Cardiac fibroblast (primary cell): ENCODE results near the gene SVIL.
A peak's percentile ranks its signal among the peaks of the same experiment; 100 is the strongest.

Experiments used
- DNase-seq, 2 donors: peaks; one replicate each; pipeline versions ENCODE4 v3.0.0 to v3.0.0-alpha.2; 2010; ENCODE audit warnings: low read depth in 2 of 2
- H3K4me3 ChIP-seq, 2 donors: replicated peaks in 1 of 2; 1 replicate in 1 of 2; 2 replicates in 1 of 2; pipeline ENCODE4 v1.5.1; 2011; ENCODE audit warnings: low read depth in 2 of 2, low read length in 2 of 2, mild to moderate bottlenecking in 2 of 2, moderate library complexity in 1 of 2
- TF ChIP-seq, protein P1 (sequence below): IDR thresholded peaks from one replicate; pipeline ENCODE4 v1.5.1; 2011; ENCODE audit warnings: low read depth, mild to moderate bottlenecking, low read length, inconsistent platforms

SVIL gene

DNA sequence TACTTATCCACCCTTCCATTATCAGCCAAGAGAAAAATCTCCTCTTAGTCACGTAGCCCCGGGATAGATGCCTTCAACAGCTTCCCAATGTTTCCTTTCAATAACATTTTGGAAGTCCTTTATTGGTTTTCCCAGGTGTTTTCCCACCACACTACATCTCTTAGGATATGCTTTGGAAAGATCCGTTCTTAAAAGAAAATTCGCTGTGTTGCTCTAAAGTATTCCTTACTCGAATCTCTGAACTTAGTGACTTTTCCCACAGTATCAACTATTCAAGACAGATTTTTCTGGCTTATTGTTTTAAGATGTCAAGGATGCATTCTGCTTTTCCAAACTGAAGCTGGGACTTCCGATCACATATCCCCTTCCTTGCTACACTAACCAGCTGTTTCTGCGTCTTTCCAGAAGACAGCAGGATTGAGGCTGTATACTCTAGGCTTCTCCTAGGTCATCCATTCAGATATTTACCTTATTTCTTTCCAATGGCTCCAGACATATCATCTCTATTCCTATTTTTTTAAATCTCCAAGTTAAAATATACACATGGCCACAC, 36.5 kb upstream of the SVIL start:
- TF ChIP-seq, protein P1, sequence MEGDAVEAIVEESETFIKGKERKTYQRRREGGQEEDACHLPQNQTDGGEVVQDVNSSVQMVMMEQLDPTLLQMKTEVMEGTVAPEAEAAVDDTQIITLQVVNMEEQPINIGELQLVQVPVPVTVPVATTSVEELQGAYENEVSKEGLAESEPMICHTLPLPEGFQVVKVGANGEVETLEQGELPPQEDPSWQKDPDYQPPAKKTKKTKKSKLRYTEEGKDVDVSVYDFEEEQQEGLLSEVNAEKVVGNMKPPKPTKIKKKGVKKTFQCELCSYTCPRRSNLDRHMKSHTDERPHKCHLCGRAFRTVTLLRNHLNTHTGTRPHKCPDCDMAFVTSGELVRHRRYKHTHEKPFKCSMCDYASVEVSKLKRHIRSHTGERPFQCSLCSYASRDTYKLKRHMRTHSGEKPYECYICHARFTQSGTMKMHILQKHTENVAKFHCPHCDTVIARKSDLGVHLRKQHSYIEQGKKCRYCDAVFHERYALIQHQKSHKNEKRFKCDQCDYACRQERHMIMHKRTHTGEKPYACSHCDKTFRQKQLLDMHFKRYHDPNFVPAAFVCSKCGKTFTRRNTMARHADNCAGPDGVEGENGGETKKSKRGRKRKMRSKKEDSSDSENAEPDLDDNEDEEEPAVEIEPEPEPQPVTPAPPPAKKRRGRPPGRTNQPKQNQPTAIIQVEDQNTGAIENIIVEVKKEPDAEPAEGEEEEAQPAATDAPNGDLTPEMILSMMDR = no peak
- DNase-seq = no peak
- no peak overlapping the region for H3K4me3 ChIP-seq

DNA sequence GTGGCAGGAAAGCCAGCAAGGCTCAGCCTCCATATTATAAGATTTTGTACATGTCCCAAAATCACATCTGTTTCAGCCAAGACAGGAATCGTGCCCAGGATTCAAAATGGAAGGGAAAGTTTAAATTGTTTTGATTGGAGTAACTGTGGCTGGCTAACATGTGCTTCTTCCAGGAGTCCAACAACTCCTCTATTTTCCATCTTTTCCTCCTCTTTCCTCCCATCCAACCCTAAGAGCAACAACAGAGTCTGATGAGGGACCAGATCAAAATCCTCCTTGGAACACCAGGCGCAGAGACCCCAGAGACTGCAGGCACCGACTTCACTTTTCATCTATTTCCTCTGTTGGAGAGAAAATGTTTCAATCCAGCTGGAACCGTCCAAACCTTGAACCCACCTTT, 36.0 kb upstream of the SVIL start:
- TF ChIP-seq, protein P1 = no peak
- H3K4me3 ChIP-seq = no peak overlapping the region
- no peak for DNase-seq

DNA sequence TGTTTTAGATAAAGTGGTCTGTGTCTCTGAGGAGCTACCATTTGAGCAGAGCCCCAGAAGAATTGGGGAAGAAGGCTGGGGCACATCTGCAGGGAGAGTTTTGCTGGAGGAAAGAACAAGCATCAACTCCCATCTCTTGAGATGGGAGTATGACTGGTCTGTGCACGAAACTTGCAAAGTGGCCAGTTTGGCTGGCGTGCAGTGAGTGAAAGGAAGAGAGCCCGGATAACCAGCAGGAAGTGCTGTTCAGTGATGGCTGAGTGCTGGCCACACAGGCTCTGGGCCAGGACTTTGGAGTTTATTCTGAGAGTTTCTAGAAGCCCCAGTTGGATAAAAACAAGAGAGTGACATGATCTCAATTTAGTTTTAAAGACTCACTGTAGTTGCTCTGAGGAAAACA, 34.4 kb upstream of the SVIL start:
- DNase-seq = peak; percentile 67 to 80
- TF ChIP-seq, protein P1 = no peak

DNA sequence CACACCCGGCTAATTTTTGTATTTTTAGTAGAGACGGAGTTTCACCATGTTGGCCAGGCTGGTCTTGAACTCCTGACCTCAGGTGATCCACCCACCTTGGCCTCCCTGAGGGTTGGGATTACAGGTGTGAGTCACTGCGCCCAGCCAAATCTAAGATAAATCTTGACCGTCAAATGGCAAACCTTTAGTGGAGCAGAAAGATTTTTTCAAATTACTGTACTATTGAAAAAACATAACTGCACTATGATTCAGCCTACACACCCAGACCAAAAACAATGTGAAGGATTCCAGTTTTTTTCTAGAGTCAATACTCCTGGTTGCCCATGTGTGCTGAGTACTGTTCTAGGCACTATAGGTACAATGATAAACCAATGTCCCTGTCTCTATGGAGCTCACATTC, 33.9 kb upstream of the SVIL start:
- no peak overlapping the region for H3K4me3 ChIP-seq
- TF ChIP-seq, protein P1 = no peak
- peak in 1 of 2 donors; percentile 81 for DNase-seq

More for the DNA sequence above, 34.4 kb upstream of the SVIL start:
- no peak overlapping the region for H3K4me3 ChIP-seq

DNA sequence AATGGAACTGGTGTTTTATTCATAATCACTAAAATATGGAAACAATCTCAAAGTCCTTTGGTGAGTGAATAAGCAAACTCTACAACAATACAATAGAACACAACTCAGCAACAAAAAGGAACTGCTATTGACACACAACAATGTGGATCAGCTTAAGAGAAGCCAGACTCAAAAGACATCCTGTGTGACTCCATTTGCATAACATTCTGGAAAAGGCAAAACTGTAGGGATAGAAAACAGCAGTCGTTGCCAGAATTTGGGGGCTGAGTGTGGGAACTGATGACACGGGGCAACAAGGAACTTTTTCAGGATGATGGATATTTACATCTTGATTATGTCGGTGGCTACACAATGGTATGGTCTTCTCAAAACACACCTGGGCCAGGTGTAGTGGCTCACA, 32.4 kb upstream of the SVIL start:
- DNase-seq = no peak
- H3K4me3 ChIP-seq = no peak overlapping the region
- TF ChIP-seq, protein P1 = no peak

DNA sequence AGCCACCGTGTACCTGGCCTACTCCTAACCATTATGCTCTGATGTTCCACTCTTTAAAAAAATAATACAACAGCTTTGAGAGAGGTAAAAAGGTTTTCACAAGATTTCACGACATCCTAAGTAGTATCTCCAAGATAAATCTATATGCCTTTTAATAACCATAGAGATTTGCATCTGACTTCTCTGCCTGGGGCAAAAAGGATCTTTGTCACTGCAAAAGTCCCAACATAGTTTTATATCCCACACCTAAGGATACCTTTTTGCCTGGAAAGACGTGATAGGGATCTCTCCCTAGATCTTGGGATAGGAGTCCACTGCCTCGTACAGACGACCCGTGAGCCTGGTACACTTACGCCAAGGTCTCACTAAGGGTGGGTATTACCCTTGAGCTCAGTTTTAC, 31.4 kb upstream of the SVIL start:
- TF ChIP-seq, protein P1 = no peak
- DNase-seq = no peak
- H3K4me3 ChIP-seq = no peak overlapping the region

DNA sequence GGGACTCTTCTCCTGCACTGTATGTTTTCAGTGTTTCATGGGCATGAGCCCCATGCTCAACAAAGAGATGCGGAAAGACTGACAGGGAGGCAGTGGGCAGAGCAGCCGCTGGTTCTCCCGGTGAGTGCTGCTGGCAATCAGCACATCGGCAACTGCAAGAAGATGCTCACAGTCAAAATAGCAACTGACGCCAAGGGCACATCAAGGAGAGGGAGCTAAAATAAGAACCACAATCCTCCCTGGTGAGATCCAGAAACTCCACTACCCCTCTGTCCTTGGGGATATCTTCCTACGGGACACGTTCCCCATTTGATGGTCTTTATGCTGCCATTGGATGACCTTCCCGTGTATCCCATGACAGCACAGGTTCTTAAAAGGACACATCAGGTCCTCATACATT, 28.9 kb upstream of the SVIL start:
- H3K4me3 ChIP-seq = no peak overlapping the region
- TF ChIP-seq, protein P1 = no peak
- no peak for DNase-seq
